NT2/D1 (cell line): ENCODE measurements around the gene TRAF3IP1.

Source experiments
- DNase-seq: peaks from one replicate; pipeline ENCODE4 v3.0.0-alpha.2; 2011; ENCODE audit warnings: low read depth, low spot score
- H3K27me3 ChIP-seq: 2 replicates; pipeline ENCODE4 v1.6.0; 2011; ENCODE audit warnings: mild to moderate bottlenecking; ENCODE audit not compliant: insufficient read length, insufficient read depth
- H3K36me3 ChIP-seq: 2 replicates; pipeline ENCODE4 v1.6.1; 2011; ENCODE audit warnings: mild to moderate bottlenecking, low read length, mixed read lengths; ENCODE audit not compliant: insufficient read depth, insufficient read length
- H3K4me1 ChIP-seq: 2 replicates; pipeline ENCODE4 v1.5.1; 2011; ENCODE audit not compliant: insufficient read depth, insufficient read length
- H3K4me3 ChIP-seq: 2 replicates; pipeline ENCODE4 v1.5.1; 2011; ENCODE audit warnings: low read depth; ENCODE audit not compliant: insufficient read length
- H3K9ac ChIP-seq: 2 replicates; pipeline ENCODE4 v1.6.0; 2011; ENCODE audit warnings: low read depth; ENCODE audit not compliant: insufficient read length
- H3K9me3 ChIP-seq: 2 replicates; pipeline ENCODE4 v1.5.1; 2011; ENCODE audit warnings: mild to moderate bottlenecking, low read length; ENCODE audit not compliant: insufficient read depth
- SUZ12 ChIP-seq: IDR thresholded peaks from 2 replicates; pipeline ENCODE4 v1.6.1; 2011; ENCODE audit not compliant: insufficient read length, insufficient read depth; ENCODE audit errors: extremely low read depth
- YY1 ChIP-seq: IDR thresholded peaks from 2 replicates; pipeline ENCODE4 v1.6.1; 2011; ENCODE audit not compliant: insufficient read length, insufficient read depth
- ZNF274 ChIP-seq: IDR thresholded peaks from 2 replicates; pipeline ENCODE4 v1.6.1; 2011; ENCODE audit warnings: mild to moderate bottlenecking, low read depth, low read length

Gene TRAF3IP1

DNA sequence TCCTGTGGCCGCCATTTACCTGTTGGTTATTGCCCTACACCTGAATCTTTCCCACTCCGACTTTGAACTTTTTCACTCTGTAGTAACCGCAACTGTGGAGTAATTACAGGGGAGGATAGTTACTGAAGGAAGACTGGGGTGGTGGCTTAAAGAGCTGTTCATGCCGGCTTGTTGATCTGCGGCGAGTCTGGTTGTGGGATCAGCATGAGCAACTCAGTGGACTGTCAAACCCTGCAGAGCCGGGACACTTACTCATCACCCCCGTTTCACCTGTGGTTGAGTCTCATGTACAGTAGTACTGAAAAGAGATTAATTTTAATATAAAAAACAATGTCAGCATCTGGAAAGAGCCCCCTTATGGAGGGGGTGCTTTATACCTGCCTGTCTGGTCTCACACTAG, 108.5 kb downstream of the TRAF3IP1 start:
- peaks cover 18% of the 10 kb centered on the region; the same call in 1 of the 2 replicates for H3K9me3 ChIP-seq
- no peak for DNase-seq
- H3K4me3 ChIP-seq = no peak overlapping the region
- H3K36me3 ChIP-seq = peaks cover 39% of the 10 kb centered on the region
- H3K4me1 ChIP-seq = peaks cover 11% of the 10 kb centered on the region
- no peaks in the 10 kb centered on the region for H3K27me3 ChIP-seq
- TF ChIP-seq SUZ12 (no peak), YY1 (no peak), ZNF274 (no peak)
- no peak overlapping the region for H3K9ac ChIP-seq

GRCh38 chr2:238430781-238431180, 110.5 kb downstream of the TRAF3IP1 start:
- H3K4me1 ChIP-seq = peaks cover 4% of the 10 kb centered on the region
- peaks cover 58% of the 10 kb centered on the region for H3K36me3 ChIP-seq
- no peak overlapping the region for H3K4me3 ChIP-seq
- peaks cover 18% of the 10 kb centered on the region; the same call in 1 of the 2 replicates for H3K9me3 ChIP-seq
- TF ChIP-seq ZNF274 (no peak), SUZ12 (no peak), YY1 (no peak)
- no peaks in the 10 kb centered on the region for H3K27me3 ChIP-seq
- H3K9ac ChIP-seq = no peak overlapping the region
- no peak for DNase-seq

- TF ChIP-seq SUZ12 = no peak
- TF ChIP-seq YY1 = no peak
- TF ChIP-seq ZNF274 = no peak
- no peak overlapping the region for H3K4me3 ChIP-seq
- no peaks in the 10 kb centered on the region for H3K27me3 ChIP-seq
- H3K9ac ChIP-seq = no peak overlapping the region
- peaks cover 18% of the 10 kb centered on the region; the same call in 1 of the 2 replicates for H3K9me3 ChIP-seq
- H3K36me3 ChIP-seq = peaks cover 64% of the 10 kb centered on the region
- H3K4me1 ChIP-seq = peaks cover 4% of the 10 kb centered on the region
- no peak for DNase-seq
Observed at GRCh38 chr2:238431456-238431855, 111.1 kb downstream of the TRAF3IP1 start.

DNA sequence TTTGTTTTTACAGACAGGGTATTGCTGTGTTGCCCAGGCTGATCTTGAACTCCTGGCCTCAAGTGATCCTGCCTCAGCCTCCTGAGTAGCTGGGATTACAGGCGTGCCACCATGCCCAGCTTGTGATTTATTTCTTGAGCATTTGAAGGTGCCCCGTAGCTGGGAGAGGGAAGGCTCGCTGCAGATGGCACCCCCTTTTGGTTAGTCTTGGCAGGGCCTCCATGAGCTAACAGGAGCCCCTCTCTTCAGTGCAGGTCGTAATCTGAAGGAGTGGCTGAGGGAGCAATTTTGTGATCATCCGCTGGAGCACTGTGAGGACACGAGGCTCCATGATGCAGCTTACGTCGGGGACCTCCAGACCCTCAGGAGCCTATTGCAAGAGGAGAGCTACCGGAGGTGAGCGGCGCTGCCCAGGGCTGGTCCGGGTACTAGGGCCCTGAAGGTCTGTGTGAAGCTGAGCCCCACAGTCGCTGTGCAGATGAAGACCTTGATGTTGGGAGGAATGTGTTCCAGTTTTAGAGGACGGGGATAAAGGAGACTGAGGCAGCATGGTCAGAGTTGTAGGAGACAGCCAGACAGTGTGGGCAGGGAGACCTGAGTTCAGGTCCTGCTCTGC, 113.1 kb downstream of the TRAF3IP1 start:
- no peak for TF ChIP-seq SUZ12
- no peak for TF ChIP-seq ZNF274
- no peak for TF ChIP-seq YY1
- H3K4me3 ChIP-seq = no peak overlapping the region
- peaks cover 18% of the 10 kb centered on the region; the same call in 1 of the 2 replicates for H3K9me3 ChIP-seq
- H3K9ac ChIP-seq = no peak overlapping the region
- peaks cover 77% of the 10 kb centered on the region for H3K36me3 ChIP-seq
- DNase-seq = no peak
- H3K27me3 ChIP-seq = no peaks in the 10 kb centered on the region
- peaks cover 2% of the 10 kb centered on the region for H3K4me1 ChIP-seq

DNA sequence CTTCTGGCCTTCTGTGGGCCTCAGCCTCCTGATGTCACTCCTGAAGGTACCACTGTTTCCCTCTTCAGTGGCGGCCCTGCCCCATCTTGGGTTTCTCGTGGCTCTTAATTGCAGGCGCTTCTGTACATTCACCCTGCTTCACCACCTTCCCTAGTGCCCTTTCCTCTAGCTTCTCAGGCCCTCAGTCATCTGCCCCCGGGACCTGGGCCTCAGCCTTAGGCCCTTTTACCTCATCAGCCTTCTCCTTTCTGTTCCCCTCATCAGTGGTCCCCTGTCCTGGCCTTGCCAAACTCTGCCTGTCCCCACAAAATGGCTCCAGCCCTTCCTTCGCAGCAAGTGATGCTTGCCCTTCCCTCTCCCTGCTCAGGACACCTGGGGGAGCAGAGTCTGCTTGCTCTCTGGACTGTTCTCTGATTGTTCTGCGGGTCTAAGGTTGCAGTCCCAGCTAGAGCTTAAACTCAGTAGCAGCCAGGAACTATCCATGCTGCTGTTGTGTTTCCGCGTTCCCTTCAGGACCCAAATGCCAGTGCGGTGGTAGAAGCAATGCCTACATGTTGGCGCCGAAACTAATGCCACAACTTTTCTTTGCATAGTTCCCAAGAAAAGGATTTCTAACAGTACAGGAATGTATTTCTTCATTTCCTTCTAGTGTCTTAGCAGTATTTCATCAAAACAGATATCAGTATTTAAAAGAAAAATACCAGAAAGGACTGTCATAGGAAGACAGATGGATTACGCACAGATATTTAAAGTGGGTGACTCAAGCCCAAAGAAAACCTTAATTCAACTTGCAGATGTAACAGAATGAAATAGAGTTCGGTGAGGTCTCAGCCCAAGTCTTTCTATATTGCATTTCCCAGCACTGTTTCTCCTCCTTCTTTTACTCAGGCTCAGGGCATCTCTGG, 113.9 kb downstream of the TRAF3IP1 start:
- no peak for DNase-seq
- H3K27me3 ChIP-seq = no peaks in the 10 kb centered on the region
- H3K4me3 ChIP-seq = no peak overlapping the region
- TF ChIP-seq SUZ12 = no peak
- TF ChIP-seq YY1 = no peak
- no peak for TF ChIP-seq ZNF274
- peaks cover 2% of the 10 kb centered on the region for H3K4me1 ChIP-seq
- H3K9ac ChIP-seq = no peak overlapping the region
- H3K9me3 ChIP-seq = peaks cover 18% of the 10 kb centered on the region; the same call in 1 of the 2 replicates
- peaks cover 77% of the 10 kb centered on the region for H3K36me3 ChIP-seq

GRCh38 chr2:238434846-238435751, 114.8 kb downstream of the TRAF3IP1 start:
- Histone ChIP-seq H3K4me3 (no peak overlapping the region), H3K36me3 (peaks cover 80% of the 10 kb centered on the region)

More at GRCh38 chr2:238434846-238435751, 114.8 kb downstream of the TRAF3IP1 start:
- no peaks in the 10 kb centered on the region for H3K27me3 ChIP-seq
- TF ChIP-seq SUZ12 (no peak), YY1 (no peak), ZNF274 (no peak)
- H3K9ac ChIP-seq = no peak overlapping the region
- H3K9me3 ChIP-seq = peaks cover 12% of the 10 kb centered on the region; the same call in 1 of the 2 replicates
- peaks cover 2% of the 10 kb centered on the region for H3K4me1 ChIP-seq
- no peak for DNase-seq
